ENCODE measurements around the gene FEZF1.

Gene FEZF1

GRCh38 chr7:122315507-122316466 lies 11.2 kb upstream of the FEZF1 start:
- H3K27ac Mint-ChIP-seq = no peak overlapping the region
- no peak overlapping the region for H3K4me3 Mint-ChIP-seq
- no peaks in the 10 kb centered on the region for H3K9me3 Mint-ChIP-seq
- no peak for DNase-seq
- H3K27me3 Mint-ChIP-seq (ENCODE audit: low read depth, poor library complexity) = peaks cover 99% of the 10 kb centered on the region
- no peaks in the 10 kb centered on the region for H3K36me3 Mint-ChIP-seq (ENCODE audit: low read depth)
- TF ChIP-seq CTCF (IDR thresholded peaks at IDR 0.05) = no peak
- peaks cover 9% of the 10 kb centered on the region for H3K4me1 Mint-ChIP-seq

GRCh38 chr7:122314284-122314683 lies 9.7 kb upstream of the FEZF1 start:
- TF ChIP-seq CTCF (IDR thresholded peaks at IDR 0.05) = no peak
- Mint-ChIP-seq H3K9me3 (no peaks in the 10 kb centered on the region), H3K36me3 (ENCODE audit: low read depth) (no peaks in the 10 kb centered on the region), H3K4me3 (no peak overlapping the region), H3K27ac (no peak overlapping the region), H3K4me1 (peaks cover 18% of the 10 kb centered on the region), H3K27me3 (ENCODE audit: low read depth, poor library complexity) (peaks cover 100% of the 10 kb centered on the region)
- no peak for DNase-seq

- TF ChIP-seq CTCF (IDR thresholded peaks at IDR 0.05) = no peak
- Mint-ChIP-seq H3K36me3 (ENCODE audit: low read depth) (no peaks in the 10 kb centered on the region), H3K4me1 (peaks cover 18% of the 10 kb centered on the region), H3K9me3 (no peaks in the 10 kb centered on the region), H3K27me3 (ENCODE audit: low read depth, poor library complexity) (peaks cover 100% of the 10 kb centered on the region), H3K4me3 (no peak overlapping the region), H3K27ac (no peak overlapping the region)
- DNase-seq = no peak
Observed at GRCh38 chr7:122312789-122313188, 8.2 kb upstream of the FEZF1 start.

GRCh38 chr7:122311734-122312450 lies 7.3 kb upstream of the FEZF1 start:
- peak overlapping the region; percentile 52 for H3K4me3 Mint-ChIP-seq
- DNase-seq = peak; percentile 65
- TF ChIP-seq CTCF (IDR thresholded peaks at IDR 0.05) = no peak
- no peak overlapping the region for H3K27ac Mint-ChIP-seq
- no peaks in the 10 kb centered on the region for H3K36me3 Mint-ChIP-seq (ENCODE audit: low read depth)
- H3K27me3 Mint-ChIP-seq (ENCODE audit: low read depth, poor library complexity) = peaks cover 100% of the 10 kb centered on the region
- peaks cover 18% of the 10 kb centered on the region for H3K4me1 Mint-ChIP-seq
- no peaks in the 10 kb centered on the region for H3K9me3 Mint-ChIP-seq

GRCh38 chr7:122311050-122311700 lies 6.6 kb upstream of the FEZF1 start:
- TF ChIP-seq CTCF (IDR thresholded peaks at IDR 0.05) = no peak
- peak; percentile 29 for DNase-seq
- peaks cover 22% of the 10 kb centered on the region for H3K4me1 Mint-ChIP-seq
- H3K27ac Mint-ChIP-seq = no peak overlapping the region
- H3K9me3 Mint-ChIP-seq = no peaks in the 10 kb centered on the region
- peaks cover 100% of the 10 kb centered on the region for H3K27me3 Mint-ChIP-seq (ENCODE audit: low read depth, poor library complexity)
- H3K4me3 Mint-ChIP-seq = peak overlapping the region; percentile 52
- H3K36me3 Mint-ChIP-seq (ENCODE audit: low read depth) = no peaks in the 10 kb centered on the region
